Neural progenitor cell (in vitro differentiated cells): ENCODE results near the gene PHACTR1.

ENCODE experiments used
- CTCF ChIP-seq: fragments of 200-600 bp; sonication (generic); IDR thresholded peaks from 2 replicates; pipeline ENCODE4 v1.5.1; 2017; ENCODE audit warnings: antibody characterized with exemption, mild to moderate bottlenecking
- EZH2 ChIP-seq: fragments of 200-600 bp; sonication (generic); IDR thresholded peaks from 2 replicates; pipeline ENCODE4 v1.6.1; 2017; ENCODE audit warnings: antibody characterized with exemption, mild to moderate bottlenecking, moderate library complexity
- EZH2phosphoT487 ChIP-seq: fragments of 200-600 bp; sonication (generic); IDR thresholded peaks from 2 replicates; pipeline ENCODE4 v1.6.1; 2017; ENCODE audit warnings: antibody characterized with exemption

GRCh38 chr6:12956991-12957320, 240.4 kb downstream of the PHACTR1 start:
- TF ChIP-seq CTCF (no peak), EZH2phosphoT487 (no peak), EZH2 (no peak)
